ENCODE results near the gene PLA2G3.
"Not testable (repeated sequence)": the region's sequence is repeated elsewhere in the genome, so short reads cannot be mapped to it uniquely, and the experiment has no call there.

PLA2G3 gene

GRCh38 chr22:31139866-31140716 is at the start of gene PLA2G3:
TSS of gene PLA2G3 (minus strand) at chr22:31140508. CDS start at chr22:31140354, 154 bp downstream.
- DNase-seq (ENCODE audit: low read depth): no peak

GRCh38 chr22:31187627-31188026 is 47.3 kb upstream of the PLA2G3 start:
- no peak for DNase-seq (ENCODE audit: low read depth)

- peak; percentile 19 for DNase-seq (ENCODE audit: low read depth)
Observed at GRCh38 chr22:31185056-31185455, 44.7 kb upstream of the PLA2G3 start.

GRCh38 chr22:31184015-31184414 is 43.7 kb upstream of the PLA2G3 start:
- no peak for DNase-seq (ENCODE audit: low read depth)

- DNase-seq (ENCODE audit: low read depth): no peak
Observed at GRCh38 chr22:31179345-31179744, 39.0 kb upstream of the PLA2G3 start.

- DNase-seq (ENCODE audit: low read depth): no peak
Observed at GRCh38 chr22:31178859-31179258, 38.6 kb upstream of the PLA2G3 start.

GRCh38 chr22:31177420-31178162 is 37.3 kb upstream of the PLA2G3 start:
- peak; percentile 80 for DNase-seq (ENCODE audit: low read depth)

GRCh38 chr22:31176923-31177322 is 36.6 kb upstream of the PLA2G3 start:
- no peak for DNase-seq (ENCODE audit: low read depth)

GRCh38 chr22:31173386-31174145 is 33.3 kb upstream of the PLA2G3 start:
- peak; percentile 95 for DNase-seq (ENCODE audit: low read depth)

GRCh38 chr22:31171734-31172133 is 31.4 kb upstream of the PLA2G3 start:
- not testable (repeated sequence) for DNase-seq (ENCODE audit: low read depth)

- no peak for DNase-seq (ENCODE audit: low read depth)
Observed at GRCh38 chr22:31170971-31171370, 30.7 kb upstream of the PLA2G3 start.

GRCh38 chr22:31162015-31162765 is 21.9 kb upstream of the PLA2G3 start:
- DNase-seq (ENCODE audit: low read depth): peak; percentile 32

GRCh38 chr22:31161386-31161785 is 21.1 kb upstream of the PLA2G3 start:
- no peak for DNase-seq (ENCODE audit: low read depth)

- DNase-seq (ENCODE audit: low read depth): peak; percentile 49
Observed at GRCh38 chr22:31160328-31160978, 20.1 kb upstream of the PLA2G3 start.

GRCh38 chr22:31155422-31155821 is 15.1 kb upstream of the PLA2G3 start:
- peak; percentile 60 for DNase-seq (ENCODE audit: low read depth)

GRCh38 chr22:31154975-31155374 is 14.7 kb upstream of the PLA2G3 start:
- DNase-seq (ENCODE audit: low read depth): no peak

- DNase-seq (ENCODE audit: low read depth): no peak
Observed at GRCh38 chr22:31153357-31153756, 13.0 kb upstream of the PLA2G3 start.

GRCh38 chr22:31151872-31152271 is 11.6 kb upstream of the PLA2G3 start:
- no peak for DNase-seq (ENCODE audit: low read depth)

- peak; percentile 34 for DNase-seq (ENCODE audit: low read depth)
Observed at GRCh38 chr22:31150615-31151014, 10.3 kb upstream of the PLA2G3 start.

- peak; percentile 82 for DNase-seq (ENCODE audit: low read depth)
Observed at GRCh38 chr22:31148953-31149627, 8.8 kb upstream of the PLA2G3 start.

- no peak for DNase-seq (ENCODE audit: low read depth)
Observed at GRCh38 chr22:31148488-31148887, 8.2 kb upstream of the PLA2G3 start.

All from ELR (cell line).